CD4-positive, CD25-positive, alpha-beta regulatory T cell (primary cell): ENCODE data around the gene SYP. TPM values are rescaled to one million over a fixed set of nuclear protein-coding genes. Genes with fewer than 3 reads are reported as not detected.

ENCODE experiments used
- ATAC-seq, 2 donors: fragments of 150-1000 bp; cut with Tn5 transposase; one replicate each; pipeline ENCODE4 v1.10.0; 2021; ENCODE audit warnings: low read depth in 2 of 2, moderate number of reproducible peaks in 2 of 2, moderate library complexity in 1 of 2
- DNase-seq, 3 donors: peaks; one replicate each; pipeline versions ENCODE4 v3.0.0 to v3.0.0-alpha.2; 2012 to 2022; ENCODE audit warnings: mixed read lengths in 1 of 3
- H3K27ac ChIP-seq: one replicate; pipeline ENCODE4 v1.7.0; 2013; ENCODE audit warnings: mild to moderate bottlenecking, low read length; ENCODE audit not compliant: insufficient read depth, poor library complexity, severe bottlenecking
- H3K27me3 ChIP-seq: one replicate; pipeline ENCODE4 v1.7.0; 2013; ENCODE audit warnings: low read length; ENCODE audit not compliant: control insufficient read depth, insufficient read depth
- H3K36me3 ChIP-seq: one replicate; pipeline ENCODE4 v1.7.0; 2013; ENCODE audit warnings: mild to moderate bottlenecking, low read length, moderate library complexity; ENCODE audit not compliant: control insufficient read depth, insufficient read depth
- H3K4me1 ChIP-seq: 2 replicates; pipeline ENCODE4 v1.7.0; 2013; ENCODE audit warnings: mild to moderate bottlenecking, low read length; ENCODE audit not compliant: insufficient read depth, control insufficient read depth, poor library complexity, severe bottlenecking
- H3K4me3 ChIP-seq: one replicate; pipeline ENCODE4 v1.7.0; 2013; ENCODE audit warnings: low read depth, mild to moderate bottlenecking, low read length, moderate library complexity
- H3K9me3 ChIP-seq, 2 experiments: 1 replicate in 1 of 2; 2 replicates in 1 of 2; pipeline ENCODE4 v1.7.0; 2013; ENCODE audit warnings: low read length in 2 of 2, mild to moderate bottlenecking in 1 of 2, moderate library complexity in 1 of 2; ENCODE audit not compliant: control insufficient read depth in 2 of 2
- H3K27ac Mint-ChIP-seq, 3 donors: one replicate each; pipeline ENCODE4 v1.8.0; 2020 to 2022; ENCODE audit warnings: mild to moderate bottlenecking in 3 of 3, mixed read lengths in 3 of 3, moderate library complexity in 2 of 3
- H3K27me3 Mint-ChIP-seq: one replicate; pipeline ENCODE4 v1.8.0; 2022; ENCODE audit warnings: mild to moderate bottlenecking, mixed read lengths
- H3K36me3 Mint-ChIP-seq: one replicate; pipeline ENCODE4 v1.8.0; 2020; ENCODE audit warnings: mixed read lengths
- H3K4me1 Mint-ChIP-seq, 4 donors: one replicate each; pipeline ENCODE4 v1.8.0; 2020 to 2022; ENCODE audit warnings: mixed read lengths in 4 of 4, mild to moderate bottlenecking in 1 of 4
- H3K4me3 Mint-ChIP-seq, 4 donors: one replicate each; pipeline ENCODE4 v1.8.0; 2020 to 2022; ENCODE audit warnings: mild to moderate bottlenecking in 4 of 4, mixed read lengths in 4 of 4, moderate library complexity in 3 of 4
- H3K9me3 Mint-ChIP-seq, 7 donors: one replicate each; pipeline ENCODE4 v1.8.0; 2020 to 2022; ENCODE audit warnings: mixed read lengths in 7 of 7, mild to moderate bottlenecking in 3 of 7, moderate library complexity in 2 of 7
- polyA plus RNA-seq, 4 donors: library from polyadenylated mRNA; unstranded; fragments of 300-500 nt; fragmentation: Illumina TruSeq; gene quantifications; one replicate each; pipeline ENCODE4 v1.2.3, GENCODE V29; 2021
- total RNA-seq: library from RNA; stranded (reverse); gene quantifications from one replicate; pipeline ENCODE4 v1.2.3, GENCODE V29; 2022

Gene SYP
- total and polyA plus RNA-seq, 5 donors from 2014 or later: 0.67 to 1.3 (median 0.89) TPM

DNA sequence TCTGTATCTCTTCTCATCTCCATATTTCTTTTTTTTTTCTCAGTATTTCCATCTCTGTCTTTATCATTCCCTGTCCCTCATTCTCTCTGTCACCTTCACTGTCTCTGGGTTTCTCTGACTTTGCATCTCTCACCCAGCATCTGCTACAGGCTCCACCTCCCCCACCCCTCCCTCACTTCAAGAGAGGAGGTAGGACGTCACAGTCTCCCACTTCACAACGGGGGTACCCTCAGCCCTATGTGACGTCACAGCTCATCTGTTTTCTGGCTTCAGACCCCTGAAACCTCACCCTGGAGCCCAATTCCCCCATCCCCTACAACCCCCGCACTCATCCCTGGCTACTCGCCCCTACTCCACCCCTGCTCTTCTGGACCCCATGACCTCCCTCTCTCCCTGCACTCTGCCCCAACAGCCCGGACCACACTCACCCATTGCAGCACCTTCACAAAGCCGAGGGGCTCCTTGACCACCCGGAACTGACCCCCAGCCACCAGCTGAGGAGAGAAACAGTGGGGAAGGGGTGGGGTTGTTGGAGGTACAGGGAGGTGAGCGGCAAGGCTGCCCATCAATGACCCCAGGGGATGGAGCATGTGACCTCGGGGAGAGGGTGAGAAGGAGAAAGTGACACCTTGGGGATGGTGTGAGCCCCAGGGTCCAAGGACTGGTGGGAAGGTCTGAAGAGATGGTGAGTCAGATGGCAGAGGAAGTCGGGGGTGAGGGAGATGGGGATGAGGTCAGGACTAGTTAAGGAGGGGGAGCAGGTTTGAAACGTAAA is 1.3 kb downstream of the SYP start:
- no peak for ATAC-seq
- Mint-ChIP-seq H3K4me1 (peaks cover 0 to 14% (median 5%) of the 10 kb centered on the region in 4 donors), H3K27me3 (no peaks in the 10 kb centered on the region), H3K27ac (no peak overlapping the region), H3K4me3 (peak overlapping the region in 1 of 4 donors; percentile 74), H3K9me3 (peaks cover 0 to 3% (median 0%) of the 10 kb centered on the region in 7 donors), H3K36me3 (no peaks in the 10 kb centered on the region)
- H3K9me3 ChIP-seq: no peaks in the 10 kb centered on the region
- no peak for DNase-seq
- peaks cover 13% of the 10 kb centered on the region for H3K4me1 ChIP-seq
- H3K27ac ChIP-seq: no peak overlapping the region
- no peak overlapping the region for H3K4me3 ChIP-seq
- H3K27me3 ChIP-seq: no peaks in the 10 kb centered on the region
- H3K36me3 ChIP-seq: no peaks in the 10 kb centered on the region

DNA sequence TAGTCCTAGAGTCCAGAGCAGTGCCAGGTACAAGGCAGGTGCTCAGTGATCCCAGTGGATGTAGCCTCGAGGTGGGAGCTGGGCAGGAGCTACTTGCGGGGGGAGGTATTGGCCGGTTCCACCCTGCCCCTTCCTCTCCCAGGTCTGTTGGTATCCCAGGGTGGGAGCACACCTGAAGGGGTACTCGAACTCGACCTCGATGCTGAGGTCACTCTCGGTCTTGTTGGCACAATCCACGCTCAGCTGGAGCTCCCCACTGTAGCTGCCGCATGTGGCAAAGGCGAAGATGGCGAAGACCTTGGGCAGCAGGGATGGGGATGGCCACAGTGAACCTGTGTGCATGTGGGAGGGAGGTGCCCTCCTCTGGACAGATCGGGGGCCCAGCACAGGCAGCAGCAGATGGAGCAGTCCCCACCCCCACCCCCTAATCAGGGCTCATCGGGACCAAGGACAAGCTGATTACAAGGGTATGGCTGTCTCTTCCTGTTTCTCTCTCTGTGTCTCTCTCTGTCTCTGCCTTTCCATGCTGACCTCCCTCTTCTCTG is 2.4 kb downstream of the SYP start:
- no peaks in the 10 kb centered on the region for H3K36me3 Mint-ChIP-seq
- no peak overlapping the region for H3K27ac ChIP-seq
- no peak for ATAC-seq
- no peak overlapping the region for H3K27ac Mint-ChIP-seq
- peaks cover 0 to 23% (median 10%) of the 10 kb centered on the region in 4 donors for H3K4me1 Mint-ChIP-seq
- no peaks in the 10 kb centered on the region for H3K9me3 ChIP-seq
- H3K27me3 Mint-ChIP-seq: no peaks in the 10 kb centered on the region
- peaks cover 0 to 1% (median 0%) of the 10 kb centered on the region in 7 donors for H3K9me3 Mint-ChIP-seq
- peaks cover 13% of the 10 kb centered on the region for H3K4me1 ChIP-seq
- H3K4me3 Mint-ChIP-seq: peak overlapping the region in 1 of 4 donors; percentile 4
- no peak overlapping the region for H3K4me3 ChIP-seq
- DNase-seq: no peak
- no peaks in the 10 kb centered on the region for H3K36me3 ChIP-seq
- no peaks in the 10 kb centered on the region for H3K27me3 ChIP-seq

DNA sequence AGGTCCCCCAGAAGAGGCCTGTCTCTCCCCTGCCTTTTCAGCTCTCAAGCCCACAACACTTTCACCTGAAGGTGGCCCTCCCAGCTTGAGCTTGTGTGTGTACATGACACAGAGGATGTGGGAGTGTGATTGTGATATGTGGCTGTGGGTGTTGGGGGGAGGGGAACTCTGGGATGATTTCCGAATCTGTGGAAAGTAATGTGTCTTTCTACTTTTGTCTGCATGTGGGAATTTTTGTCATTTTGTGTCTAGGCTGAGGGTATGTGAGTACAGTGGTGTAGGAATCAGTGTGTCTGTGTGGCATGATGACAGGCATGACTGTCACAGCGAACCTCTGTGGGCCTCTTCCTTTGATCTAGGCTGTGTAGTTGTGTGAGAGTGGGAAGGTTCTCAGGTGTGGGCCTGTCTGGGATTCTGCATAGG is 6.4 kb downstream of the SYP start:
- no peaks in the 10 kb centered on the region for H3K27me3 ChIP-seq
- H3K4me1 ChIP-seq: no peaks in the 10 kb centered on the region
- H3K27me3 Mint-ChIP-seq: no peaks in the 10 kb centered on the region
- H3K36me3 ChIP-seq: no peaks in the 10 kb centered on the region
- ATAC-seq: no peak
- H3K4me3 ChIP-seq: no peak overlapping the region
- H3K9me3 Mint-ChIP-seq: peaks cover 0 to 1% (median 0%) of the 10 kb centered on the region in 7 donors
- H3K4me1 Mint-ChIP-seq: peaks cover 0 to 41% (median 15%) of the 10 kb centered on the region in 4 donors
- no peaks in the 10 kb centered on the region for H3K9me3 ChIP-seq
- no peak overlapping the region for H3K27ac ChIP-seq
- peak overlapping the region in 2 of 4 donors; percentile 72 to 84 for H3K4me3 Mint-ChIP-seq
- H3K36me3 Mint-ChIP-seq: no peaks in the 10 kb centered on the region
- DNase-seq: no peak
- H3K27ac Mint-ChIP-seq: peak overlapping the region in 1 of 3 donors; percentile 34

DNA sequence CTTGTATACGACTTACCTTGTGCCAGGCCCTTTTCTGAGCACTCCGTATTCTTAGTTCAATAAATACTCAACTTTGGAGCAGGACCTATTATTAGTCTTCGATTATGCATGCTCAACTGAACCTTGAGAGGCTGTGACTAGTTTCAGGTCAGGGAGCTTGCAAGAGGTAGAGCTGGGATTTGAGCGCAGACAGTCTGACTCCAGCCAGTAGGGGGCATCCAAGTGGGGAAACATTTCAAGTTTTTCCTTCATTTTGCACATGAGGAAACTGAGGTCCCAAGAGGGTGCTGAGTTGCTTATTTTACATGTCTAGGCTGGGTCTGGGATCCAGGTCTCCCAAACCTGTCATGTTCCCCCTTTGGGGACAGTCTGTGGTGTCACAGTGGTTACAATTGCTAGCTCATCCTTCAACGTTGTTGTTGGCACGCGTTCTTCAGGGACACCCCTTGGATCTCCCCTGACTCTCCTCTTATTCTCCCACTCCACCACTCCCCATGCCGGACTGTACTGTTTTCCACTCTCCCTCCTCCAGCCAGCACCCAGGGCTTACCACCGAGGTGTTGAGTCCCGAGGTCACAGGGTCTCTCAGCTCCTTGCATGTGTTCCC is 7.2 kb downstream of the SYP start:
- DNase-seq (peak in 2 of 3 donors; percentile 22 to 64), ATAC-seq (no peak)
- H3K27me3 ChIP-seq: no peaks in the 10 kb centered on the region
- H3K27me3 Mint-ChIP-seq: no peaks in the 10 kb centered on the region
- peaks cover 0 to 39% (median 13%) of the 10 kb centered on the region in 4 donors for H3K4me1 Mint-ChIP-seq
- no peaks in the 10 kb centered on the region for H3K4me1 ChIP-seq
- peak overlapping the region in 2 of 3 donors; percentile 36 to 67 for H3K27ac Mint-ChIP-seq
- no peaks in the 10 kb centered on the region for H3K36me3 Mint-ChIP-seq
- H3K4me3 ChIP-seq: no peak overlapping the region
- H3K4me3 Mint-ChIP-seq: peak overlapping the region; percentile 61 to 73 (median 69)
- no peaks in the 10 kb centered on the region for H3K36me3 ChIP-seq
- no peaks in the 10 kb centered on the region for H3K9me3 ChIP-seq
- no peak overlapping the region for H3K27ac ChIP-seq
- peaks cover 0 to 1% (median 0%) of the 10 kb centered on the region in 7 donors for H3K9me3 Mint-ChIP-seq

DNA sequence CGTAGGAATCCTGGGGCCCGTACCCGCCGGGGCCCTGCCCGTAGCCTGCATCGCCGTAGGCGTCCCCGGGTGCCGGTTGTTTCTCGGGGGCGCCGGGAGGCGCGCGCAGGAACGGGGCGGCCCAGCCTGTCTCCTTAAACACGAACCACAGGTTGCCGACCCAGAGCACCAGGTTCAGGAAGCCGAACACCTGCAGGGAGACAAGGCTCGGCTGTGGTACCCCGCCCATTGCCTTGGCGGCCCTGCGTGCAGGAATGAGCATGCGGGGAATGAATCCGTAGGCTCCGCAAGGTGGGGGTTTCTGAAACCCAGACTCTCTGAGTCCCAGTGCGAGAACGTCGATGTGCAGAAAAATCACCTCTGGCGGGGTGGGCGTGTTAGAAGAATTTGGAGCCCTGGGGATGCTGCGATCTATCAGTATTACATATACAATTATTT is 8.4 kb downstream of the SYP start:
- Histone ChIP-seq H3K4me1 (no peaks in the 10 kb centered on the region), H3K27me3 (no peaks in the 10 kb centered on the region), H3K4me3 (peak overlapping the region; percentile 62), H3K27ac (peak overlapping the region; percentile 83), H3K36me3 (no peaks in the 10 kb centered on the region), H3K9me3 (no peaks in the 10 kb centered on the region)
- DNase-seq: no peak
- peak in 1 of 2 donors; percentile 1 for ATAC-seq
- peak overlapping the region in 2 of 3 donors; percentile 86 to 89 for H3K27ac Mint-ChIP-seq
- H3K27me3 Mint-ChIP-seq: no peaks in the 10 kb centered on the region
- peak overlapping the region; percentile 85 to 93 (median 91) for H3K4me3 Mint-ChIP-seq
- H3K4me1 Mint-ChIP-seq: peaks cover 0 to 39% (median 13%) of the 10 kb centered on the region in 4 donors
- H3K9me3 Mint-ChIP-seq: peaks cover 0 to 1% (median 0%) of the 10 kb centered on the region in 7 donors
- H3K36me3 Mint-ChIP-seq: no peaks in the 10 kb centered on the region

DNA sequence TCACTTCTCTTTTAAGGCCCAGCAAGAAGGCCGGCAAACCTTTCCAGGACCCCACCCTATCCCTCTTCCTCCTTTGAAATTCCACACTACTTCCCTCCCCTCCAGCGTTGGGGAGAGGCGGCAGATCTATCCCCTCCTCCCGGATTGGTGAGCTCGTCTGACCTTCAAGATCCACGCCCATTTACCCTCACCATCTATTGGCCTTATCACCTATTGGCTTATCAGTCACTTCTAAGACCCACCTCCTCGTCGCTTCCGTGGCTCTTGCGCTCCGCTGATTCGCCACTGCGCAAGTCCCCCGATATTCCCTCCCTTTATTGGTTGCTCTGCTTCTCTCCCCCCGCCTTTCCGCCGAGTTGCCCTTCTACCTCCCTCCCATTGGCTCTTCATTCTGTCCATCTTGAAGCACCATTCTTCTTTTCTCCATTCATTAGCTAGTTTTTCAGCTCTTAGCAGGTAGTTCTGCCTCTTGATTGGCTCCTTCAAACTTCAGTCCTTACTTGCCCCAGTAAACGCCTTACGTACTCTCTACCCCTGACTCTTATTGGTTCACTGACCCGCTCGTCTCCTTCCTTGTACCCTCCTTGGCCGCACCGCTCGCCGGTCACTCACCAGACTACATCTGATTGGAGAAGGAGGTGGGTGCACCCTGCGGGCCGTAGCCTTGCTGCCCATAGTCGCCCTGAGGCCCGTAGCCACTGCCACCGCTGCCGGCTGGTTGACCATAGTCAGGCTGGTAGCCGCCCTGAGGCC is 9.0 kb downstream of the SYP start:
- DNase-seq (peak; percentile 82 to 98 (median 92)), ATAC-seq (peak; percentile 87)
- Histone ChIP-seq H3K4me1 (no peaks in the 10 kb centered on the region), H3K9me3 (no peaks in the 10 kb centered on the region), H3K4me3 (peak overlapping the region; percentile 64), H3K36me3 (no peaks in the 10 kb centered on the region), H3K27me3 (no peaks in the 10 kb centered on the region), H3K27ac (peak overlapping the region; percentile 83)
- H3K27me3 Mint-ChIP-seq: no peaks in the 10 kb centered on the region
- H3K4me3 Mint-ChIP-seq: peak overlapping the region; percentile 79 to 92 (median 88)
- H3K27ac Mint-ChIP-seq: peak overlapping the region; percentile 61 to 94 (median 89)
- H3K9me3 Mint-ChIP-seq: no peaks in the 10 kb centered on the region
- peaks cover 0 to 39% (median 13%) of the 10 kb centered on the region in 4 donors for H3K4me1 Mint-ChIP-seq
- H3K36me3 Mint-ChIP-seq: no peaks in the 10 kb centered on the region

DNA sequence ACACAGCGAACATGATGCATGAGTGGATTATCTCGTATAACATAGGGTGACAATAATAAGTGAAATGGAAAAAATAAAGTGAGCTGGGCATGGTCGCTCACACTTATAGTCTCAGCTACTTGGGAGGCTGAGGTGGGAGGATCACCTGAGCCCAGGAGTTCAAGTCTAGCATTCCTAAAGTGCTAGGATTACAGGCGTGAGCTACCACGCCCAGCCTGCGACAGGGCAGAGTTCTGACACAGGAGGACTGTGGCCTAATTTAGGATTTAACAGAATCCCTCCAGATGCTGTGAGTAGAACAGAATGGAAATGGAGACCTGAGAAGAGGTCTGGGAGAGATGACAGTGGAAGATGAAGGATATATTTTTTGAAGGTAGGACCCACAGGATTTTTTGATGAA is 10.4 kb downstream of the SYP start:
- Mint-ChIP-seq H3K4me3 (peak overlapping the region in 3 of 4 donors; percentile 5 to 19 (median 9)), H3K4me1 (peaks cover 0 to 48% (median 14%) of the 10 kb centered on the region in 4 donors), H3K27me3 (no peaks in the 10 kb centered on the region), H3K27ac (no peak overlapping the region), H3K36me3 (no peaks in the 10 kb centered on the region), H3K9me3 (no peaks in the 10 kb centered on the region)
- peaks cover 6% of the 10 kb centered on the region for H3K4me1 ChIP-seq
- no peak for ATAC-seq
- H3K27me3 ChIP-seq: no peaks in the 10 kb centered on the region
- H3K36me3 ChIP-seq: no peaks in the 10 kb centered on the region
- H3K9me3 ChIP-seq: no peaks in the 10 kb centered on the region
- DNase-seq: no peak
- no peak overlapping the region for H3K4me3 ChIP-seq
- H3K27ac ChIP-seq: no peak overlapping the region
